Mucosa of stomach (tissue), 1 donor: ENCODE measurements around the gene GP5.

Experiments used
- H3K27me3 ChIP-seq: one replicate; pipeline ENCODE4 v1.7.0; 2013; ENCODE audit warnings: mild to moderate bottlenecking, low read length; ENCODE audit not compliant: control insufficient read depth, insufficient read depth
- H3K36me3 ChIP-seq: one replicate; pipeline ENCODE4 v1.7.0; 2013; ENCODE audit warnings: low read length; ENCODE audit not compliant: control insufficient read depth, insufficient read depth
- H3K4me1 ChIP-seq: one replicate; pipeline ENCODE4 v1.7.0; 2013; ENCODE audit warnings: mild to moderate bottlenecking, low read length; ENCODE audit not compliant: control insufficient read depth, insufficient read depth
- H3K4me3 ChIP-seq: one replicate; pipeline ENCODE4 v1.7.0; 2013; ENCODE audit warnings: low read length
- H3K9ac ChIP-seq: one replicate; pipeline ENCODE4 v1.7.0; 2013; ENCODE audit warnings: mild to moderate bottlenecking, low read length, moderate library complexity
- H3K9me3 ChIP-seq: one replicate; pipeline ENCODE4 v1.7.0; 2013; ENCODE audit warnings: mild to moderate bottlenecking, low read length, moderate library complexity; ENCODE audit not compliant: control insufficient read depth
- donor health status: Pancreatic carcinoma.

The GP5 gene

DNA sequence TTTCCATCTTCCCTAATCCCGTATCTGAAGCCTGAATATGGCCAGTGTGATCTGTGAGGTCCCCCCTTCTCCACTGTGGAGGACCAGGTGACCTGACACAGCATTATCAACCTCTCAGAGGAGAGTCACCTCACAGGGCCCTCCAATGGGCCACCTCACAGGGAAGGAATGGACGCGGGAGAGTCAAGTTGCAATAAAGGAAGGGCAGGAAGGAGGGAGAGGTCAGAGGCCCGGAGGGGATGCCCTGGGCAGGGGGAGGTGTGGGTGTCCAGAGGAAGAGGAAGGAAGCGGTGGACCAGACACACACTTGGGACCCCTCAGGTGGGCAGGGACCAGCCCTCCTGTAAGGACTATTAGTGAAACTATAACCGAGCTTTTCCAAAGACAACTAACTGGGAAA, 14.9 kb downstream of the GP5 start:
- Histone ChIP-seq H3K27me3 (peaks cover 5% of the 10 kb centered on the region), H3K9me3 (no peaks in the 10 kb centered on the region), H3K4me3 (no peak overlapping the region), H3K9ac (no peak overlapping the region), H3K4me1 (peaks cover 3% of the 10 kb centered on the region), H3K36me3 (no peaks in the 10 kb centered on the region)

- Histone ChIP-seq H3K4me3 (no peak overlapping the region), H3K27me3 (peaks cover 7% of the 10 kb centered on the region), H3K9me3 (no peaks in the 10 kb centered on the region), H3K9ac (no peak overlapping the region), H3K4me1 (peaks cover 3% of the 10 kb centered on the region), H3K36me3 (no peaks in the 10 kb centered on the region)
Measured at GRCh38 chr3:194383276-194383940, 15.7 kb downstream of the GP5 start.

GRCh38 chr3:194382892-194383223, 16.2 kb downstream of the GP5 start:
- no peaks in the 10 kb centered on the region for H3K9me3 ChIP-seq
- peaks cover 3% of the 10 kb centered on the region for H3K4me1 ChIP-seq
- H3K9ac ChIP-seq, result no peak overlapping the region
- no peaks in the 10 kb centered on the region for H3K36me3 ChIP-seq
- peaks cover 7% of the 10 kb centered on the region for H3K27me3 ChIP-seq
- no peak overlapping the region for H3K4me3 ChIP-seq

- H3K27me3 ChIP-seq, result peaks cover 7% of the 10 kb centered on the region
Measured at GRCh38 chr3:194382196-194382891, 16.7 kb downstream of the GP5 start.

GRCh38 chr3:194381460-194381875, 17.6 kb downstream of the GP5 start:
- peaks cover 7% of the 10 kb centered on the region for H3K27me3 ChIP-seq
- no peak overlapping the region for H3K4me3 ChIP-seq
- H3K9ac ChIP-seq, result no peak overlapping the region
- H3K36me3 ChIP-seq, result no peaks in the 10 kb centered on the region
- H3K4me1 ChIP-seq, result peaks cover 3% of the 10 kb centered on the region
- H3K9me3 ChIP-seq, result no peaks in the 10 kb centered on the region

More at GRCh38 chr3:194382196-194382891, 16.7 kb downstream of the GP5 start:
- no peaks in the 10 kb centered on the region for H3K9me3 ChIP-seq
- H3K4me1 ChIP-seq, result peaks cover 3% of the 10 kb centered on the region
- no peak overlapping the region for H3K9ac ChIP-seq
- H3K36me3 ChIP-seq, result no peaks in the 10 kb centered on the region
- no peak overlapping the region for H3K4me3 ChIP-seq

DNA sequence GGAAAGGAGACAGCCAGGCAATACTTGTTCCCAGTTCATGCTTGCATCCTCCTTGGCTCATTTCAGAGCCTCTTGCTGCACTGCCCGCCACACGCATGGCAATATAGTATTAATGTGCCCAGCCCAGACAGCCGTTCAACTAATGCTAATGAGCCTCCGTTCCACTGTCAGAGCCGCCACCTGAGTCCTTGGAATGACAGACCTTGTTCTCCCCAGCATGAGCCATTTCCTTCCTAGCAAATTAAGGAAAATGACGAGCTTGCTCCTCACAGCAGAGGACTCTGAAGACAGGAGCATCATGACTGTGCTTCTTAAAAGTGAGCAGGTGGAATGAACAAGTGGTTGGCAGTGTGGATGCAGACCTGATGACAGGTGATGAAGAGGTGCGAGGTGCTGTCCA, 18.7 kb downstream of the GP5 start:
- Histone ChIP-seq H3K4me1 (peaks cover 3% of the 10 kb centered on the region), H3K4me3 (no peak overlapping the region), H3K9ac (no peak overlapping the region), H3K27me3 (peaks cover 7% of the 10 kb centered on the region), H3K9me3 (no peaks in the 10 kb centered on the region), H3K36me3 (no peaks in the 10 kb centered on the region)

GRCh38 chr3:194379651-194380050, 19.4 kb downstream of the GP5 start:
- Histone ChIP-seq H3K9me3 (no peaks in the 10 kb centered on the region), H3K36me3 (no peaks in the 10 kb centered on the region), H3K4me3 (no peak overlapping the region), H3K4me1 (peaks cover 3% of the 10 kb centered on the region), H3K27me3 (peaks cover 7% of the 10 kb centered on the region), H3K9ac (no peak overlapping the region)

GRCh38 chr3:194379231-194379630, 19.8 kb downstream of the GP5 start:
- H3K4me3 ChIP-seq, result no peak overlapping the region

GRCh38 chr3:194377708-194378107, 21.4 kb downstream of the GP5 start:
- H3K9ac ChIP-seq, result no peak overlapping the region

More at GRCh38 chr3:194379231-194379630, 19.8 kb downstream of the GP5 start:
- peaks cover 3% of the 10 kb centered on the region for H3K4me1 ChIP-seq
- H3K9ac ChIP-seq, result no peak overlapping the region
- H3K27me3 ChIP-seq, result peaks cover 5% of the 10 kb centered on the region
- no peaks in the 10 kb centered on the region for H3K9me3 ChIP-seq
- no peaks in the 10 kb centered on the region for H3K36me3 ChIP-seq

DNA sequence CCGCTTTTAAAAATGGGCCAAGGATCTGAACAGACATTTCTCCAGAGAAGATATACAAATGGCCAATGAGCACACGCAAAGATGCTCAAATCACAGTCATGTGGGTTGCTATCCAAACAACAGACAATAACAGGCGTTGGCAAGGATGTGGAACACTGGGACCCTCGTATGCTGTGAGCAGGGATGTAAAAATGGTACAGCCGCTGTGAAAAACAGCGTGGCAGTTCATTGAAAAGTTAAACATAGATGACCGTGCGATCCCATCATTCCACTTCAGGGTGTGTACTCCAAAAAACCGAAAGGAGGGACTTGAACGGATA, 22.9 kb downstream of the GP5 start:
- Histone ChIP-seq H3K36me3 (no peaks in the 10 kb centered on the region), H3K9ac (no peak overlapping the region), H3K4me1 (no peaks in the 10 kb centered on the region), H3K27me3 (peaks cover 4% of the 10 kb centered on the region), H3K9me3 (no peaks in the 10 kb centered on the region), H3K4me3 (no peak overlapping the region)

More at GRCh38 chr3:194377708-194378107, 21.4 kb downstream of the GP5 start:
- no peaks in the 10 kb centered on the region for H3K36me3 ChIP-seq
- H3K4me1 ChIP-seq, result peaks cover 3% of the 10 kb centered on the region
- H3K9me3 ChIP-seq, result no peaks in the 10 kb centered on the region
- H3K27me3 ChIP-seq, result peaks cover 4% of the 10 kb centered on the region
- no peak overlapping the region for H3K4me3 ChIP-seq

- no peaks in the 10 kb centered on the region for H3K9me3 ChIP-seq
- no peaks in the 10 kb centered on the region for H3K36me3 ChIP-seq
- peaks cover 4% of the 10 kb centered on the region for H3K27me3 ChIP-seq
- H3K4me3 ChIP-seq, result no peak overlapping the region
- H3K9ac ChIP-seq, result no peak overlapping the region
- no peaks in the 10 kb centered on the region for H3K4me1 ChIP-seq
Measured at GRCh38 chr3:194375473-194376240, 23.4 kb downstream of the GP5 start.

DNA sequence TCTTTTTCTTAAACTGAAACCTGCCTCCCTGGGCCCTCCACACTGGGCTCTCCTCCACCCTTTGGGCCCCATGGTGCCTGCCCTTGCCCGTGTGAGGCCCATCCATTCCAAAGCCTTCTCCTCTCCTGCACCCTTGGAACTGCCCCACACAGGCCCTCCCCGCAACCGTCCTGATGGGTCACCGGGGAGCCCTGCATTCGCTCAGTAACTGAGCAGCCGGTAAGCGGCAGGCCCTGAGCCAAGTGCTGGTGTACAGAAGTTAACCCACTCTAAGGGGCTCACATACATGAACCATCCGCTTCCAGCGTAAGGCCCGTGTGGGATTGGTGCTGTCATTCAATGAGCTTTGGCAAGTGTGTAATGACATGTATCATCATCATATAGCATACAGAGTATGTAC, 24.1 kb downstream of the GP5 start:
- no peaks in the 10 kb centered on the region for H3K4me1 ChIP-seq
- no peaks in the 10 kb centered on the region for H3K9me3 ChIP-seq
- H3K4me3 ChIP-seq, result no peak overlapping the region
- H3K36me3 ChIP-seq, result no peaks in the 10 kb centered on the region
- no peak overlapping the region for H3K9ac ChIP-seq
- peaks cover 9% of the 10 kb centered on the region for H3K27me3 ChIP-seq
